Liver (tissue), 3 donors: ENCODE data around the gene NDUFS5.
"Not testable (repeated sequence)": the region's sequence is repeated elsewhere in the genome, so short reads cannot be mapped to it uniquely, and the experiment has no call there.

Experiments
- GABPA ChIP-seq, 2 donors: IDR thresholded peaks in 1 of 2; conservative IDR thresholded peaks in 1 of 2; 2 replicates each; pipeline ENCODE4 v1.6.1; 2016; ENCODE audit warnings: antibody characterized with exemption in 2 of 2, mild to moderate bottlenecking in 1 of 2, moderate library complexity in 1 of 2
- JUND ChIP-seq, 2 donors: IDR thresholded peaks; 2 replicates each; pipeline ENCODE4 v1.6.1; 2016; ENCODE audit warnings: antibody characterized with exemption in 2 of 2
- RAD21 ChIP-seq, 2 donors: IDR thresholded peaks; 2 replicates each; pipeline ENCODE4 v1.6.1; 2016; ENCODE audit warnings: antibody characterized with exemption in 2 of 2, mild to moderate bottlenecking in 2 of 2
- REST ChIP-seq: IDR thresholded peaks from 2 replicates; pipeline ENCODE4 v1.6.1; 2016; ENCODE audit warnings: antibody characterized with exemption, mild to moderate bottlenecking
- YY1 ChIP-seq: IDR thresholded peaks from 2 replicates; pipeline ENCODE4 v1.6.1; 2016; ENCODE audit warnings: antibody characterized with exemption, mild to moderate bottlenecking
- ZBTB33 ChIP-seq: IDR thresholded peaks from 2 replicates; pipeline ENCODE4 v1.6.1; 2016; ENCODE audit warnings: antibody characterized with exemption
- TF ChIP-seq, protein P1 (sequence below): fragments of 150-350 bp; IDR thresholded peaks from 2 replicates; pipeline ENCODE4 v1.5.1; 2017; ENCODE audit warnings: improper control_type of control experiment, low read depth, low read length; ENCODE audit not compliant: missing input control
- TF ChIP-seq, protein P2 (sequence below): IDR thresholded peaks from 2 replicates; pipeline ENCODE4 v1.6.1; 2016; ENCODE audit warnings: antibody characterized with exemption
- donor health status: healthy.
- donor health status: healthy.

DNA sequence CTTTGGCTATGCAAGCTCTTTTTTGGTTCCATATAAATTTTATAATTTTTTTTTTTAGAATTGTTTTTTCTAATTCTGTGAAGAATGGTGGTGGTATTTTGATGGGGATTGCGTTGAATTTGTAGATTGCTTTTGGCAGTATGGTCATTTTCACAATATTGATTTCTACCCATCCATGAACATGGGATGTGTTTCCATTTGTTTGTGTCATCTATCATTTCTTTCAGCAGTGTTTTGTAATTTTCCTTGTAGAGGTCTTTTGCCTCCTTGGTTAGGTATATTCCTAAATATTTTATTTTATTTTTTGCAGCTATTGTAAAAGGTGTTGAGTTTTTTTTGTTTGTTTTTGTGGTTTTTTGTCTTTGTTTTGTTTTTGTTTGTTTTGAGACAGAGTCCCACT lies 5.7 kb upstream of the NDUFS5 start:
- not testable (repeated sequence) for TF ChIP-seq GABPA (IDR thresholded peaks at IDR 0.05 in 1 of 2, conservative IDR thresholded peaks at IDR 0.05 in 1 of 2); RAD21 (IDR thresholded peaks at IDR 0.05); JUND (IDR thresholded peaks at IDR 0.05); YY1; ZBTB33; REST
- TF ChIP-seq, protein P1, sequence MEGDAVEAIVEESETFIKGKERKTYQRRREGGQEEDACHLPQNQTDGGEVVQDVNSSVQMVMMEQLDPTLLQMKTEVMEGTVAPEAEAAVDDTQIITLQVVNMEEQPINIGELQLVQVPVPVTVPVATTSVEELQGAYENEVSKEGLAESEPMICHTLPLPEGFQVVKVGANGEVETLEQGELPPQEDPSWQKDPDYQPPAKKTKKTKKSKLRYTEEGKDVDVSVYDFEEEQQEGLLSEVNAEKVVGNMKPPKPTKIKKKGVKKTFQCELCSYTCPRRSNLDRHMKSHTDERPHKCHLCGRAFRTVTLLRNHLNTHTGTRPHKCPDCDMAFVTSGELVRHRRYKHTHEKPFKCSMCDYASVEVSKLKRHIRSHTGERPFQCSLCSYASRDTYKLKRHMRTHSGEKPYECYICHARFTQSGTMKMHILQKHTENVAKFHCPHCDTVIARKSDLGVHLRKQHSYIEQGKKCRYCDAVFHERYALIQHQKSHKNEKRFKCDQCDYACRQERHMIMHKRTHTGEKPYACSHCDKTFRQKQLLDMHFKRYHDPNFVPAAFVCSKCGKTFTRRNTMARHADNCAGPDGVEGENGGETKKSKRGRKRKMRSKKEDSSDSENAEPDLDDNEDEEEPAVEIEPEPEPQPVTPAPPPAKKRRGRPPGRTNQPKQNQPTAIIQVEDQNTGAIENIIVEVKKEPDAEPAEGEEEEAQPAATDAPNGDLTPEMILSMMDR = not testable (repeated sequence)
- TF ChIP-seq, protein P2, sequence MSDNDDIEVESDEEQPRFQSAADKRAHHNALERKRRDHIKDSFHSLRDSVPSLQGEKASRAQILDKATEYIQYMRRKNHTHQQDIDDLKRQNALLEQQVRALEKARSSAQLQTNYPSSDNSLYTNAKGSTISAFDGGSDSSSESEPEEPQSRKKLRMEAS = not testable (repeated sequence)
